Measurements from ENCODE around the gene DHX8.

DHX8 gene

DNA sequence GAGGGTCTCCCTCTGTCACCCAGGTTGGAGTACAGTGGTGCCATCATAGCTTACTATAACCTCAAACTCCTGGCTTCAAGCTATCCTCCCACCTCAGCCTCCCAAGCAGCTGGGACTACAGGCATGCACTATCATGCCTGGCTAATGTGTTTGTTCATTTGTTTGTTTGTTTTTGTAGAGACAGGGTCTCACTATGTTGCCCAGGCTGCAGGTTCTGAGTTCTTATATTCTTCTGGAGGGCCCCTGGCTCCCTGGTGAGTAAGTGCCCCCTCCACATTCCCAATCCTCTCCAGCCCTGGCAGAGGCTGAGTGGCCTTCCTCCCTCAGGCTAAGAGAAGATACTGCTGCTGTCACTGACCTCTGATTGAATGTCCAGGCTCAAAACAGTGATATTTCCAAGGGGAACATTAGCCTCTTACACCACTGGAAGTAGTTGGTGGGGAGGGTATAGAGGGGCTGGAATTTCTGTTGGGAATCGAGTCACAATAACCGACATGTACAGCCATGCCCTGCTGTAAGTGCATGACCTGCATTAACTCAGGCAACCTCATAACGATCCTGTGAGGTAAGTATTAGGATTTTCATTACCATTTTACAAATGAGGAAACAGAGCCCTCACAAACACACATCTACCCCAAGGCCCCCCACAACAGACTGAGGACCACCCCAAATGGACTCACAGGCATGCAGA is 65.1 kb downstream of the DHX8 start:
- DNase-seq = no peak

DNA sequence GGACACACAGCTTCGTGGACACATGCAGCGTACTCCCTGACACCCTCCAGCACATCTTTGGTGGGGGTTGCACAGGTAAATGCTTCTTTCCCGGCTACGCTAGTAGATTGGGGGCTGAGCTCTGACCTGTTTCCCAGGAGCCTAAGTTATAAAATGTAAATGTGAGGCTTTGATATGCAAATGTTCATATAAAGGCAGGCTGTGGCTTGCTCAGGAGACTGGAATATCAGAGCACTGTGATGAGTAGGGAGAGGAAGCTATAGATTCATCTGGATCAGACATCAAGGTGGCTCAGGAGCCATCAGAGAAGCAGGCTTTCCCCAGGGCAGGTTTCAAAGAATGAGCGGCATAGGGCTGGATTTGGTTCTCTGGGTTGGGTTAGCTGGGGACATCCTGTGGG is 65.7 kb downstream of the DHX8 start:
- DNase-seq = no peak

DNA sequence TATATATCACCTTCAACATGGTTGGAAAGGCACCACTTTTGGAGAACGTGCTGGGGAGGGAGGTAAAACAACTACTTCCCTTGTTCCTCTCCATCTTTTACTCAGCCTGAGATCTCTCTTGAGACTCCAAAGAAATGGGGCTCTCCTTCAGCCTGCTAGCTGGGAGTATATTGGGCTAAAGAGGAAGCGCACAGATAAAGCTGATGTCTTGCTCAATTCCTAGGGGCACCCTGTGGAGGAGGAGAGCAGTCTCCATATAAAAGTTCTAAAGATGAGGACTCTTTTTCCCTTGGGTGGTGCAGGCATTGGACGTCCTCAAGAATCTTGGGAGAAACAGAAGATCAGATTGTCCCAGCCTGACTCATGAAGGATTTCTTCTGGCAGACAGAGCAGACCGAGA is 67.0 kb downstream of the DHX8 start:
- DNase-seq = no peak

DNA sequence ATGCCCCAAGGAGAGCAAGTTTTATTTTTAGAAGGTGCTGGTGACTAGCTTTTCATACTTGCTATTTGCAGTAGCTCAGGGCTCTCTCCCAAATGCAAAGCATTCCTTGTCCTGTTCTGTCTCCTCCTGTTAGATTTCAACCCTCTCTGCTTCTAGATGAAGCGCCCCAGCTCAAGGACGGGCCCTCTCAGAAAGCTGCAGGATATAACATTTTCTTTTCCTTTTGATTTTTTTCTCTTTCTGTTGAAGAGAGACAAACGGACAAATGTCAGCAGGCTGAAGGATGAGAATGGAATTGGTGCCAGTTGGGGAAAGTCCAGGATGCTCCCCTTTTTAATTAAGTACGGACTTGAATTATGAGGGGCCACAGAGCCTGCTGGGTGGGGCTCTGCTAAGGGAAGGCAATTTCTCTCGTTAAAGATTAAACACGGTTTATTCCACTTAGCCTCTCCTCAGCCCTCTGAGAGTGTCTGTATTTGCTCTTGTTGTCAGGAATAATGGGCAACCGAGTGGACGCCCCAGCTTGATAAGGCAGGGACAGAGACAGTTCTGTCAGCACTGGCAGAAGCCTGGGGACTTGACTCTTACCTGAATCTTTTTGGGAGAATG is 68.6 kb downstream of the DHX8 start:
- no peak for DNase-seq

DNA sequence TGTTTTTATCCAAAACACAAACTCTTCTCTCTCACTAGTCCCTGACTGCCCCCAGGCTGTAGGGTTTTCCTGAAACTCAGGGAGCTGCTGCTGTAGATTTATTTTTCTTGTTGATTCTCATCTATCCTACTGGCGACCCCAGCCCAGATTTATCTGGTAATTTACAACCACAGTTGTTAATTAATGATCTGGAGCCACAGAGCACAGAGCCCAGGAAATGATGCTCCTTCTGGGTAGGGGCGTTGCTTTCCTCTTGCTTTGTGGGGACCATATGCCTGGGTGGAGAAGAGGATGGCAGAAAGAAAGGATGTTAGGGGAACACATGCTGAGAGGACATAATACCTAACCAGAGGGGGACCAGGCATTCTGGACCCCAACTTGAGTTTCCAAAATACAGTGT is 69.8 kb downstream of the DHX8 start:
- no peak for DNase-seq

DNA sequence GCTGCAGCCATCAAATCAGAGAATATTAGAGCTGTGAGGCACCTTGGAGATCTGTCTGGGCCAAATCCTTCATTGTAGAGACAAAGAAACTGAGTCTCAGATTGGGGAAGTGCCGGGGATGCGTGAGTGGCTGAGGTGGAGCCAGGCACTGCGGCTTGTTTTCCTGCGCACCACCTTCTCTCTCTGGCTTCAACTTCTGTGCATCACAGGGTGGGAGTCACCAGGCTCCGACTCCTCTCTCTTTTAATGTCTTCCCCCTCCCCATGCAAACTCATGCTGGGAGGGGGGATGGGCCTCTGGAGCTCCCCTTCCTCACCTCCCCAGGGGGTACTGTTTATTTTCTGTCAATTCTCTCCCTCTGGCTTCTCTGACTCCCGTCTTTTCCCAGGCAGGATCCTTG is 71.1 kb downstream of the DHX8 start:
- no peak for DNase-seq

DNA sequence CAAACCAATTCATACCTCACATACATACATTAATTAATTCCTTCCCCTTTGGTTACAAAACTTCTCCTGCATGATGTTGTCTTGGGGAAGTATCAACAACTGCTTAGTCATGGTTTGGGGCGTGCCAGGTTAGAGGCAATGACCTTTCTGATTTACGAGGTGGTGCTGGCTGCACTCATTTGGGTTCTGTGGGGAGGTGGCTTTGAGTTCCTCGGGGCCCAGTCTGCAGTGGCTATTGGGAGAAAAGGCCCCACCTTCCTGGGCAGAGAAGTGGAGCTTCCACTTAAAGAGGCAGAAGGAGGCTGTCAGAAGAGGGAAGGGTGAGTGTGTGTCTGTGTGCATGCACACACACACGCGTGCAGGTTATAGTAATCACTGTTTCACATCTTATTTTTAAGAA is 72.5 kb downstream of the DHX8 start:
- no peak for DNase-seq

DNA sequence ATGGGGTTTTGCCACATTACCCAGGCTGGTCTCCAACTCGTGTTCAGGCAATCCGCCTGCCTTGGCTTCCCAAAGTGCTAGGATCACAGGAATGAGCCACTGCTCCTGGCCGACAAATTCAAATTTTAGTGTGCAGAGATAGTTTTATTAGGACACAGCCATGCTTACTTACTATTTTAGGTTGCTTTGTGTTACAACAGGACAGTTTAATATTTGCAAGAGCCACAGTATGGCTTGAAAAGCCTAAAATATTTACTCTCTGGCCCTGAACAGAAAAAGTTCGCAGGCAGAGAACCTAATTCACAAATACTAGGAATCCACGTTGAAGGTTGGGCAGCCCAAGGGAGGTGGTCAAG is 75.0 kb downstream of the DHX8 start:
- DNase-seq = no peak

DNA sequence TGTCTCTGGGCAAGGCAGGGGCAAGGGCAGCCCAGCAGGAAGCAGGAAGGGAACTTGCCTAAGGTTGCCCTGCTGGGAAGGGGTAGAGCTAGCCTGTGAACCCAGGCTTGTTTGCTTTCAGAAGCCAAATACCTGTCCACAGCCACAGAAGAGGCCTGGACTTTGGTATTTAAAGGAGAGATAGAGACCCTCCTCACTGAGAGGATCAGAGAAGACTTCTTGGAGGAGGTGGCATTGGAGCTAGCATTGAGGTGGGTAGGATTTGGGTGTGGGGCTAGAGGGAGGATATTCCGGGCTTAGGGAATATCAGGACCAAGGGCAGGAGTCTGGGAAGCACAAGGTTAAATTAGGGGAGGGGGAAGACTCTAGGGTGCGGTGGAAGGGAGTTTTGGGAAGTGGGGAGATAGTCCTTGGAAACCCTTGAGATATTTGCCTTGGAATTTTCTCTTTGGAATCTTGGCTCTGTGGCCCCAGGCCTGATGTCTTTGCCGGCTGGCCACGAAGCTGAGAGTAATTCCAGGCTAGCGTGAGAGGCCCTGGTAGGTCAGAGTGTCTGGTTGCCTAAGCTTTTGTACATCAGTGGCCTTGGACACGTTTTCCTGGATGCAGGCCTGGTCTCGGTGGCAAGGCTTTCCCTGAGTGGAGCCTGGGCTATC is 75.5 kb downstream of the DHX8 start:
- DNase-seq = no peak

DNA sequence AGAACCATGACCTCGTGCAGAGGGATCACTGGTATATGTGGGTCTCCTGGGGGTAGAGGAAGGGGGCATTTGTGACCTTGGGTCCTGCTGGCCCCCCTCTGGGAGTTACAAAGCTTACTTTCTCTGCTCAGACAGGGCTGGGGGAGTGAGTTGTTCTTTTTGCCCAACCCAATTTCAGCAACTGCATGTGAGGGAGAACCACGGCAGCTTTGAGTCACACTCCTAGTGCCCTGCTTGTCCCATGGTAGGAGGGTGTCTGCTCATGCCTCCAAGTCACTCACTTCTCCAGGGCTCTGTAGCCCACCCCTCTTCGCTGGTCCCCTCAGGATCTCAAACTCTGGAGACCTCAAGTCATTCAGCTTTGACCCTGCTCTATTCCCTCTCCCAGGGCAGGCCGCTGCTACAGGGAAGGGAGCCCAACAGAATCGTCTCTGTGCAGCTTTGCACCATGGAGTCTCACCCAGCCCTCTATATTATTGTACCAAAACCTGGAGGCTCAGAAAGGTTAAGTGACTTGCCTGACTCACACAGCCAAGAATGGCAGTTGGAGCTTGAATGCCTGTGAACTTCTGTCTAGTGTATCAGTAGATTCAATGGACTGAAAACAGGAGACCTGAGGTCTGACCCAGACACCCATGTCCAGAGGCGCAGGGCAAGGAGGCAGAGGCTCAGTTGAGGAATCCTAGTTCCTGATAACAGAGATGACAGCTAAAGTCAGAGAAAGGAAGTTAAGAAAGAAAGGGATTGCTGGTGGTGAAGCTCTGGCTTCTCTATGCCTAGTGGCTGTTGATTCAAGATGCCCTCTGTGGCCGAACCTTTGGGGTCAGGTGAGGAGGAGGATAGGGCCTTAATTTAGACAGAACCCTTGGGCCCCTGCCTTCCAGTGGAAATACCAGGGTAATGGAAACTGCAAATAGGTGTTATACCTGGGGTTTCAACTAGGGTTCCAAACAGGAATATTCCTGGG is 77.0 kb downstream of the DHX8 start:
- DNase-seq = no peak

DNA sequence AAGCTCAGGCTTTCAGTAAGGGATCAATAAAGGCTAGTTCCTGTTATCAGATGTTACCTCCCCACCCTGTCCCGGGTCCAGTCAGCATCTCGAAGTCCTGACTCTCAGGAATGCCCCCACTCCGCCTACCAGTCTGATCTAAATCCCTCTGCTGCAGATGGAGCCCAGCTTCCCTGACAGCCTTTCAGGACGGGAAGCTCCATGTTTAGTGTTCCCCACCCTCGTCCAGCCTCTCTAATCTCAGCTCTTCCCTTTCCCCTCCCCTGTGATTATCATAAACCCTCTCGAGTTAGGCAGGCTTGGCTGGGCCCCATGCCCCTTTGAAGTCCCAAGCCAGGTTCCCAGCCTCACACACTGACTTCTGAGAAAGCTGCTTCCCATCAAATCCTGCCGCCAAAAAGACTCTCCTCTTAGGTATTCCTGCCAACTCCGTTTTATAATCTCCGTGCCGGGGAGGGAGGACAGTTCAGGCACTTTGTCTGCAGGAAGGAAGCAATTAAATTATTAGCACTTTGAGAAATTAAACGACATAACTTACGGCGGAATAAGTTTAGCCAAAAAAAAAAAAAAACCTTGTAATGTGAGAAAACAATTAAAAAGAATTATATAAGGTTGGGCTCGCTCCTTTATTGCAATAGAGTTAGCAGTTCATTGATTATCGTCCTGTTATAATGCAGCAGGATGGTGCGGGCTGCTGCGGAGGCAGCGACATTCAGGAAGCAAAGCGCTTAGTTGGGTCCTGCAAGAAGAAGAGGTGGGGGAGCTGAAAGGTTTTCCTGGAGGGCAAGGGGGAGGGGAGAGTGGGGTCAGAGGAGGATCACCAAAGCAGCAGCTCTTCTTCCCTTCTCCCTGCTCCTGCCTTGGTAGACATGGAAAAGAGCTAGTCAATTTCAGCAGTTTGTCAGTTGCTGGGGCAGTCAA is 79.2 kb downstream of the DHX8 start:
- DNase-seq = no peak

DNA sequence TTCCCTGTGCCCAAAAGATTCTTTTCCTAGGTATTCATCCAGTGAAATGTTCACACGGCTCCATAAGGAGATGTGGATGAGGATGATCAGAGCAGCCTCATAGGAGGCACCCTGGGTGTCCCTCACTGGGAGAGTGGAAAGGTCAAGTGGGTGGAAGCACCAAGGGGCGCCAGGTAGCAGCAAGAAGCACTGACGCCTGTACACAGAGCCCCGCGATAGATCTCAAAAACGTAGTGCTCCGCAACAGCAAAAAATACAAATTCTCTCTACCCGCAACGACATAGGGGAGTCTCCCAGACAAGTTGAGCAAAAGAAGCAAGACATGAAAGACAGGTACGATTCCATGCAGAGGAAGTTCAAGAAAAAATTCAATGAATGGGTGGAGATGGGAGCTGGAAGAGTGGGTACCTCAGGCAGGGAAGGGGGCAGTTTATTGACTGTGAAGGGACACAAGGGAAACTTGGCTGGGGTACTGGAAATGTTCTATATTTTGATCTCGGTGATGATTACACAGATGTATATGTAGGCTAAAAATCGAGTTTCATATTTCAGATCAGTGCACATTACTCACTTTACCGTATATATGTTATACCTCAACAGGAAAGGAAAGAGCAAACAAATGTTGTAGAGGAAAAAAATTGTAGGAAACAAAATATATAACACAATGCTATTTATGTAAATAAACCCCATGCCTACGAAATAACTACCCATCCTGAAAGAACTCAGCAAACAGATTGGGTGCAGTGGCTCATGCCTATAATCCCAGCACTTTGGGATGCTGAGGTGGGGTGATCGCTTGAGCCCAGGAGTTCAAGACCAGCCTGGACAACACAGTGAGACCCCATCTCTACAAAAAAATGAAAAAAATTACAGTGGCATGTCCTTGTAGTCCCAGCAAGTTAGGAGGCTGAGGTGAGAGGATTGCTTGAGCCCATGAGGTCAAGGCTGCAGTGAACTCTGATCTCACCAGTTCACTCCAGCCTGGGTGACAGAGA is 80.1 kb downstream of the DHX8 start:
- no peak for DNase-seq

DNA sequence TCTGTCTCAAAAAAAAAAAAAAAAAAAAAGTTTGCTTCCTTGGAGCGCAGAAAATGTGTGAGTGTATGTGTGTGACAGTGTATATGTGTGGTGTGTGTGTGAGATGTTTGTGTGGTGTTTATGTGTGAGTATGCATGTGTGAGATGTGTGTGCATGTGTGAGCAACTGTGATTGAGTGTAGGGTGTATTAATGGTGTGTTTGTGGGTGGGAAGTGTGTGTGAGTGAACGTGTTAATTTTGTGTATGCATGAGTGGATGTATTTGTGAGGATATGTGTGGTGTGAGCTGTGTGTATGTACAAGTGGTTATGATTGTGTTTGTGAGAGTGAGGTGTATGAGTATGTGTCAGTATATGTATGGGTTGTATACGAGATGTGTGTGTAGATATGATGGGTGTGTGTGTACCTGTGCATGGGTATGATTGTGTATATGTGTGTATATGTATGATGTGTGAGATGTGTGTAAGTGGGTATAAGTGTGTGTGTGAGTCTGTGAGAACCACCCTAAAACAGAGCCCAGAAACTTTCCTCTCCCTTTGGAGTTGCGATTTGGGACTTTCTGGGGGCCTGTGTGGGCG is 84.8 kb downstream of the DHX8 start:
- no peak for DNase-seq

DNA sequence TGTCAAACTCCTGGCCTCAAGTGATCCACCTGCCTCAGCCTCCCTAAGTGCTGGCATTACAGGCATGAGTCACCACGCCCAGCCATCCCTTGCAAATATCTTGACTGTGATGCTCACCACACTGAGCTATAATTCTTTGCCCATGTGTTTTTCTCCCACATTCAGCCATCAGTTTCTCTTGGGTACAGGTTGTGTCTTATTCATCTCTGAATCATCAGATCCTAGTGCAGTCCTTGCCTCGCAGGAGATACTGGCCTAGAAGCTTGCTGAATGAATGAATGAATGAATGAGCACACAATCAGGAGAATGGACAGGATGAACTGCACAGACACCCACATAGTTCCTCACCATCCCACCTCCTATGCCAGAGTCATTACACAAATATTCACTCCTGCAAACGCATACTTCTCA is 86.7 kb downstream of the DHX8 start:
- no peak for DNase-seq

DNA sequence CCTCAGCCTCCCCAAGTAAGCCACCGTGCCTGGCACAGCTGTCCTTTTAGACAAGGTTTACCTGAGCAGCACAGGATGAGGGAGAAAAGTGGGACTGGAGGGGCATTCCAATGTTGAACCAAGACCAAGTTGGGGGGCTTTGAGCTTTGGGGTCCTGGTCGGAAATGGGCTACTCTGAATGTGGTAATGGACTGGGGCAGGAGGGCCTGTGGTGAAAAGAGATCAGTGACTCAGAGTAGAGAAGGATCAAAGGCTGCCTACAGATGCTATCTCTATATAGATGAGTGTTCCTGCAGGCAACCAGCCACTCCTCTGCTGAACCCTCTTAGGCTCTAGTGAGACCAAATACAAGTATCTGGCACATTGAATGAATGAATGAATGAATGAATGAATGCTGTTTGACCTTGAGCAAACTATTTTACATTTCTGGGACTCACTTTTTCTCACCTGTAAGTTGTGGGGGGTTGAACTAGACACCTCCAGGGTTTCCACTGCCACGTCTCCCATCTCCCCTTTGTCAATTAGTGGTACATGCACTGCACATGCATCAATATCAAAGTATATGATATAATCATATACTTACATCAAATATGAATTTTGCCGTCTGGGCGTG is 88.7 kb downstream of the DHX8 start:
- no peak for DNase-seq

DNA sequence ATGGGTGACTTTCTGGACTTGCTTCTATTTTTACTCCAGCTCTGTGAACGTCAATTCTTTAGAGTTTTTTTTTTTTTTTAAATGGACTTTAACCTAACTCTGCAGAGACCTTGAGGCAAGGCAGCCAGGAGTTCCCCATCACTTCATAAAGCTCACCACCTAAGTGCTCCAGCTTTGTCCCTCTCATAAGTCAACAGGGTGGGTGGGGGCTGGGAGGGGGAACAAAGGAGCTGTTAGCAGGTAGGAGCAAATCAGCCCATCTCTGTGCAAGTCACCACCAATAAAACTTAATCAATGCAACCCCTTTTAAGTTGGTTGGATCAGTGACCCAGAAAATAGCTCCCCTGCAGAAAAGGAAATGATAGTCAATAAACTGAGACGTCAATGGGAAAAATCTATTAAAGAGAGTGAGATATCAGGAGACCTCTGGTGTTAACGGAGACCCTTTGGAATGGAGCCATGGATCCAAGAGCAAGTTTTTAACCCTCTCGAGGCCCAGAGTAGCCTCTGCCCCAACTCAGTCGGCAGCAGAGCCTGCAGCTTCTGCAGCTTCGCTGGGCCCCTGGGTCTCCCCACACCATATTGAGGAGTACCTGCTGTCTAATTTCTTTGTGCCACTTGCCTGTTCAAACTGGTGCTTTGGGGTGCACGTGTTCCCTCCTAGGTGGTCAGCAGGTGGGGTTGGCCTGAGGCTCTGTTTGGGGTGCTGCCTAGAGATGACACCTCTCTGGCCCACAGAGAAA is 90.0 kb downstream of the DHX8 start:
- no peak for DNase-seq

DNA sequence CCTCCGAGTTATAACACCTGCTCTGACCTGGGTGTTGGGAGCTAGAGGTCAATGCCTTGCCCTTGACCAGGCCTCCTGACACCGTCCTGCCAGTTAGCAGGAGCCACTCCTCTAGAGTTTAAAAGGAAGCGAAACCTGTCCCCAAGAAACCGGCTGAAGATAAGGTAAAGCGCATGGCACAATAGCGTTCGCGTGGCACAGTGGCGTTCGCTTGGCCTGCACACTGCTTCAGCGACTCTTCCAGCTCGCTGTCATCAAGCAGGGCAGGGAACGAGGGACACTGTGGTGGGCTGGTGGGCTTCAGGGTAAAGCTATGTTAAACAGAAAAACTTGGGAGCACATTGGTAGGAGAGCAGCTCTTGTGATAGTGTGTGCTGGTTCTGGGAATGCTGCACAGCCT is 90.6 kb downstream of the DHX8 start:
- DNase-seq = no peak

DNA sequence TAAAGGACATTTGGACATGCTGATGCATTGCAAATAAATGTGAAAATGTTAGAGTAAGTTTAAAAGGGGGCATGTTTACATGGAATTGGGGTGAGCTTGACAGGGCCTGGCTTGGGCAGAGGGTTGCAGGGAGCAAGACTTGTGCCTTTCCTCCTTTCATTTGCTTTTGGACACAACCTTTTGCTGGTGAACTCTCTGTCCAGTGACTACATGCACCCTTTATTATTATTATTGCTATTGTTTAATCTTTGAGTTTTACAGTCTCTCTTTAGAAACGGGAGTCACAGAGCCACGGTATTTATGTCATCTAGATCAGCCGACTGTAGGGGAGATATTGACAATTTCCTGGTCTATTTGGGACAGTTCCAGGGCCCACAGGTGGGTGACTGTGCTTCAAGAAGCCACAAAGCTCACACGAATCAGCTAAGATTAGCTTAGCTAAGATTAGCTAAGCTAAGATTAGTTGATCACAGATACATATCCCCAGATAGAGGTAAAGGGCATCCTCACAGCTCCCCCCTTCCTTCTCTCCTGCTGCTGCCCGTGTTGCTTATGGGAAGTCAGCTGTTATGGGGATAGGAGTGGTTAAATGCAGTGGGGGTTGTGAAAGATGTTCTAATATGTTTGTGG is 91.2 kb downstream of the DHX8 start:
- DNase-seq = no peak

All from amniotic stem cell (primary cell).